M059J (cell line): ENCODE data around the gene TNNT1. TPM values are rescaled to one million over a fixed set of nuclear protein-coding genes. Genes with fewer than 3 reads are reported as not detected.

Source experiments
- DNase-seq: peaks from one replicate; pipeline ENCODE4 v3.0.0-alpha.2; 2012; ENCODE audit warnings: low read depth
- total RNA-seq: library from RNA; depleted of rRNA; stranded (reverse); fragments of >200 nt; shearing (Covaris generic); gene quantifications from 2 replicates; pipeline ENCODE4 v1.2.3, GENCODE V29; 2014; rRNA removed

TNNT1 gene
- total RNA-seq, 1 experiment from 2014 or later = 25.5 TPM

- DNase-seq = no peak
Observed at GRCh38 chr19:55089342-55089944, 59.6 kb downstream of the TNNT1 start.

DNA sequence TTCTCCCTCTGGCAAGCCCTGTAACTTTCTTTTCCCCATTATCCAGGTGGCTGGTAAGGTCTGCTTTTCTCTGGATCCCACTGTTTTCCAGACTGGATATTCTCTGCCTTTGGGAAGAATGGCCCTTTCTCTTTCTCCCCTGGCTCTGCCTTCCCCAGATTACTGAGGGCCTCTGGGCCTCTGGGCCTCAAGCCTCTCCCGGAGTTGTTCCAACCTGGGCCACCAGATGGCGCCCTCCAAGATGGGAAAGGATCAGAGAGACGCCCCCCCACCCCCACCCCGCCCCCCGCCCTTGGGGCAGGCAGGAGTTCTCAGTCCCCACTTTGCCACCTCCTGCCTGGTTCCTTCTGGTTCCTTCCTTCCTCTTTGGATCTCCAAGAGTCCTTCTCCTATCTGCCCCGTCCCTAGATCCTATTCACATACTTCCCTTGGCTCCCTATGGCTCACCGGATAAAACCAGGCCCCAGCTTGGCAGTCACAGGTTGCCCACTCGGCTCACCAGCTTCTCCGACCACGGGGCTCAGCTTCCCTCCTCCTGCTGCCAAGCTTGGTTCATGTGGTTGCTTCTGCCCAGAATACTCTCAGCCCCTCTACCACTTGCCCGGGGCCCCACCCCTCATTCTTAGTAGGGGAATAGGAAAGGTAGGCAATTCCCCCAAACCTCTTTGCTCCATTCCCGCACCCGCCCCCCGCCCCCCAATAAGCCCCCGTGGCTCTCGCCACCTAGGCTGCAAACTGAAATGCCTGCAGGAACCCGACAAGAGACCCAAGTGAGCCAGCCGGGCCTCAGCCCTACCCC, 60.3 kb downstream of the TNNT1 start:
- DNase-seq = peak; percentile 71

DNA sequence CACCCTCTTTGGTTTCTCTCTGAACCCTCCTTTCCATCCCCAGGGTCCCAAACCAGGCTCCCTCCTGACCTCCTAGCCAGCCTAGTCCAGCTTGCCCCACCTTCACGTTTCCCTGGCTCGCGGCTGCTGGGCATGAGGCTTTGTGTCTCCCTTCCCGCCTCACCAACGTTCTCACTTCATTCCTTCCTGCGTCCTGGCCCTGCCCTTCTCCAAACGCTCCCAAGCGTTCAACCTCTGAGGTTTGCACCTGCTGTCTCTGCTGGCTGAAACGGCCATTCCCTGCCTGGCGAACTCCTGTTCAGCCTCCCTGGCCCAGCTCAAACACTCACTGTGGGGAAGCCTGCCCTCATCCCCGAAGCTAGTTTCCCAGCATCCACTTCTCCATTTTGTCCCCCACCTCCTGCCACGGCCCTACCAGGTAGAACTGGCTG, 61.0 kb downstream of the TNNT1 start:
- DNase-seq = no peak

DNA sequence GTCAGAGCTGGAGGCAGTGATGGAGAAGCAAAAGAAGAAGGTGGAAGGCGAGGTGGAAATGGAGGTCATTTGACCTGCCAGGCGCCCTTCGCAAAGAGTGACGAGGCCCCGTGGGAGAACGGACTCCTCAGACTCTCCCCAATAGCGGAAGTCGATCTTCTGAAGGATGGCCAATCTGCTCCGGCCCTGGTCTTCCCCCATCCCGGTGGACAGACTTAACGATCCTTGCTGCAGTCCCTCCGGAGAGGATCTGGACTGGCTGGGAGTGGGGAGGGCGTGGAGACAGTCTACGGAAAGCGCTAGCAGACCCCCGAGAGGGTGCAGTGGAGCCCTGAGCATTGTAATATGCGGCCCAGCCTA, 61.5 kb downstream of the TNNT1 start:
- DNase-seq = no peak

GRCh38 chr19:55086730-55087541, 62.1 kb downstream of the TNNT1 start:
- DNase-seq = peak; percentile 95

GRCh38 chr19:55085923-55086715, 62.9 kb downstream of the TNNT1 start:
- DNase-seq = no peak

DNA sequence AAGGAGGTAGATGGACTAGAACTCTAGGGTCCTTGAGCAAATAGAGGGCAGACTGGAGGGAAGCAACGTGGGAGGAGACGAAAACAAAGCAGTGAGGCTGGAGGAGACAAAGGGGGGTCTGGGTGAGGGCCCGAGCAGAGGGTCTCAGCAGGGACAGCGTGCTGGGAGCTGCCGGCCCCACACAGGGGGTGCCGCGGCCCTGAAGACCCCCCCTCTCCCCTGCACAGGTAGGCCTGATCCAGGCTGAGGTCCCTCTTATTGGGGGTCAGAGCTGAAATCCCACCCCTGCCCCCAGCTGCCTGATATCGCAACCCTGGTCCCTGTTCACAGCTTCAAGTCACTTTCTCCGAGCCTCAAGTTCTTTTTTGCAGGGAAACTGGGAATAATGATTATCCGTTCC, 64.6 kb downstream of the TNNT1 start:
- DNase-seq = no peak

- DNase-seq = no peak
Observed at GRCh38 chr19:55083004-55083850, 65.8 kb downstream of the TNNT1 start.

Other genes starting within 250 kb of the TNNT1 start
- not detected in 2 replicates for gene NCR1, start 243.1 kb downstream of the TNNT1 start, total RNA-seq
- gene NLRP7, start 201.7 kb downstream of the TNNT1 start, total RNA-seq = not detected in 2 replicates
- gene NLRP2, start 182.8 kb downstream of the TNNT1 start, total RNA-seq = not detected in 2 replicates
- not detected in 2 replicates for gene GP6, start 110.9 kb downstream of the TNNT1 start, total RNA-seq
- 2.8 and 5.3 TPM in 2 replicates for gene RDH13, start 86.1 kb downstream of the TNNT1 start, total RNA-seq
- gene EPS8L1, start 73.3 kb downstream of the TNNT1 start, total RNA-seq = 1.7 and 2.5 TPM in 2 replicates
- 26.9 and 39.9 TPM in 2 replicates for gene PPP1R12C, start 31.6 kb downstream of the TNNT1 start, total RNA-seq
- gene TNNI3, start 8.5 kb upstream of the TNNT1 start, total RNA-seq = 0.42 TPM in 1 of 2 replicates, not detected in the other
- gene DNAAF3, start 17.4 kb upstream of the TNNT1 start, total RNA-seq = 0.44 and 4.0 TPM in 2 replicates
- not detected in 2 replicates for gene SYT5, start 31.1 kb upstream of the TNNT1 start, total RNA-seq
- 0.79 and 1.5 TPM in 2 replicates for gene PTPRH, start 60.3 kb upstream of the TNNT1 start, total RNA-seq
- gene TMEM86B, start 79.6 kb upstream of the TNNT1 start, total RNA-seq = 1.2 and 1.7 TPM in 2 replicates
- gene PPP6R1, start 109.8 kb upstream of the TNNT1 start, total RNA-seq = 23.9 and 48.8 TPM in 2 replicates
- gene HSPBP1, start 130.9 kb upstream of the TNNT1 start, total RNA-seq = 25.5 and 37.2 TPM in 2 replicates
- 0.17 and 2.7 TPM in 2 replicates for gene BRSK1, start 134.8 kb upstream of the TNNT1 start, total RNA-seq
- gene TMEM150B, start 176.1 kb upstream of the TNNT1 start, total RNA-seq = not detected in 2 replicates
- 5.2 and 10.0 TPM in 2 replicates for gene KMT5C, start 190.7 kb upstream of the TNNT1 start, total RNA-seq
- 0.30 TPM in 1 of 2 replicates, not detected in the other for gene COX6B2, start 205.5 kb upstream of the TNNT1 start, total RNA-seq
- not detected in 2 replicates for gene GARIN5B, start 214.1 kb upstream of the TNNT1 start, total RNA-seq
- 23.0 and 39.1 TPM in 2 replicates for gene IL11, start 221.3 kb upstream of the TNNT1 start, total RNA-seq
- gene TMEM190, start 227.6 kb upstream of the TNNT1 start, total RNA-seq = 0.22 TPM in 1 of 2 replicates, not detected in the other
- gene TMEM238, start 235.1 kb upstream of the TNNT1 start, total RNA-seq = 1.1 and 1.2 TPM in 2 replicates
- 452 and 738 TPM in 2 replicates for gene RPL28, start 236.7 kb upstream of the TNNT1 start, total RNA-seq